Thoracic aorta (tissue), 2 donors: ENCODE results near the gene FSD1. TPM values are rescaled to one million over a fixed set of nuclear protein-coding genes. Genes with fewer than 3 reads are reported as not detected.
A peak's percentile ranks its signal among the peaks of the same experiment; 100 is the strongest.

Experiments
- ATAC-seq: fragments of 150-250 bp; one replicate; pipeline ENCODE4 v1.8.0; 2017; ENCODE audit warnings: low read depth; ENCODE audit not compliant: insufficient number of reproducible peaks, low FRiP score
- DNase-seq: peaks from one replicate; pipeline ENCODE4 v3.0.0-alpha.2; 2020; ENCODE audit warnings: low spot score
- H3K27ac ChIP-seq, 2 donors: fragments of 200-600 bp; sonication (generic); 1 replicate in 1 of 2; 2 replicates in 1 of 2; pipeline ENCODE4 v1.5.1; 2016; ENCODE audit warnings: mild to moderate bottlenecking in 2 of 2, moderate library complexity in 2 of 2
- H3K27me3 ChIP-seq: fragments of 200-600 bp; sonication (generic); replicated peaks from 2 replicates; pipeline ENCODE4 v1.6.0; 2016; ENCODE audit warnings: mild to moderate bottlenecking; ENCODE audit not compliant: insufficient read depth
- H3K36me3 ChIP-seq: fragments of 200-600 bp; sonication (generic); one replicate; pipeline ENCODE4 v1.5.1; 2016
- H3K4me1 ChIP-seq, 2 donors: fragments of 200-600 bp; sonication (generic); 1 replicate in 1 of 2; 2 replicates in 1 of 2; pipeline versions ENCODE4 v1.5.1 to v1.6.0; 2016; ENCODE audit warnings: low read depth in 2 of 2, mild to moderate bottlenecking in 1 of 2; ENCODE audit not compliant: control insufficient read depth in 1 of 2
- H3K4me3 ChIP-seq: fragments of 200-600 bp; sonication (generic); 2 replicates; pipeline ENCODE4 v1.5.1; 2016; ENCODE audit warnings: mild to moderate bottlenecking
- H3K9me3 ChIP-seq: fragments of 200-600 bp; sonication (generic); 2 replicates; pipeline ENCODE4 v1.5.1; 2016
- total RNA-seq, 2 donors: library from RNA; depleted of rRNA; stranded (reverse); fragments of >200 nt; gene quantifications; one replicate each; pipeline versions ENCODE4 v1.1.0 to v1.2.3, GENCODE V29; 2016
- TF ChIP-seq, protein P1 (sequence below): fragments of 200-600 bp; sonication (generic); IDR thresholded peaks from one replicate; pipeline ENCODE4 v1.5.1; 2019; ENCODE audit warnings: antibody characterized with exemption

The FSD1 gene
- total RNA-seq, 2 donors from 2014 or later: not detected

DNA sequence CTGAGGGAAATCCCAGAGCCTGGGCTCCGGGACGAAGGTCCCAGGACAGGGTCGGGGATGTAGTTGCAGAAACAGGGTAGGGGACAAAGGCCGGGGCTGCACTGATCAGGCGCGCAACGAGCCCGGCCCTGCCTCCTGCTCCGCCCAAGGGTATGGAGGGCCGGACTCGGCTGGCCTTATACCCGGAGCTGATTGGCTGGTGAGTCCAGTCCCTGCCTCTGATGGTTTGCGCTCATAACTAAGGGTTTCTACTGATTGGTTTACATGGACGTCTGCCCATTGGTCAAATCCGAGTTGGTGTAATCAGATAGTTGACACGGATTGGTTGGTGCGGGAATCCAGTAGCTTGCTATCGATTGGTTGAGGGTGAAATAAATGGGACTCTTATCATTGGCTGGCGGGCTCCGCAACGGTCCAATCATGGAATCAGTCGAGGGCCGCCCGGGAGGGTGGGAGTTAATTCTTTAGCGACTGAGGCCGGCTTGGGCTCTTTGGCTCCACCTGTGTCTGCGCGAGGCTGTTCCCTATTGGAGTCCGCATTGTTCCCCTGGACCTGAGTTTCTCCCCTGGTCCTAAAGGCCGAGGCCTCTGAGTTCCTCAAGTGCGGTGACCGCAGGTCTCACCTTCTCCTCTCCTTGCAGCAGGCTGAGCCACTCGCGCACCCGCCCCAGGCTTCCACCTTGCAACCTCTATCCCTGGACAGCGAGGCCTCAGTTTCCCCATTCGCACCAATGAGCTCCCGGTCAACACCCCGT is 38.4 kb downstream of the FSD1 start:
- H3K9me3 ChIP-seq: no peaks in the 10 kb centered on the region
- no peaks in the 10 kb centered on the region for H3K36me3 ChIP-seq
- peak overlapping the region; percentile 85 to 87 for H3K27ac ChIP-seq
- TF ChIP-seq, protein P1, sequence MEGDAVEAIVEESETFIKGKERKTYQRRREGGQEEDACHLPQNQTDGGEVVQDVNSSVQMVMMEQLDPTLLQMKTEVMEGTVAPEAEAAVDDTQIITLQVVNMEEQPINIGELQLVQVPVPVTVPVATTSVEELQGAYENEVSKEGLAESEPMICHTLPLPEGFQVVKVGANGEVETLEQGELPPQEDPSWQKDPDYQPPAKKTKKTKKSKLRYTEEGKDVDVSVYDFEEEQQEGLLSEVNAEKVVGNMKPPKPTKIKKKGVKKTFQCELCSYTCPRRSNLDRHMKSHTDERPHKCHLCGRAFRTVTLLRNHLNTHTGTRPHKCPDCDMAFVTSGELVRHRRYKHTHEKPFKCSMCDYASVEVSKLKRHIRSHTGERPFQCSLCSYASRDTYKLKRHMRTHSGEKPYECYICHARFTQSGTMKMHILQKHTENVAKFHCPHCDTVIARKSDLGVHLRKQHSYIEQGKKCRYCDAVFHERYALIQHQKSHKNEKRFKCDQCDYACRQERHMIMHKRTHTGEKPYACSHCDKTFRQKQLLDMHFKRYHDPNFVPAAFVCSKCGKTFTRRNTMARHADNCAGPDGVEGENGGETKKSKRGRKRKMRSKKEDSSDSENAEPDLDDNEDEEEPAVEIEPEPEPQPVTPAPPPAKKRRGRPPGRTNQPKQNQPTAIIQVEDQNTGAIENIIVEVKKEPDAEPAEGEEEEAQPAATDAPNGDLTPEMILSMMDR: no peak
- ATAC-seq: peak; percentile 100
- DNase-seq: peak; percentile 96
- peak overlapping the region; percentile 75 for H3K4me3 ChIP-seq
- H3K4me1 ChIP-seq: peaks cover 8 to 9% of the 10 kb centered on the region in 2 donors
- H3K27me3 ChIP-seq: no peaks in the 10 kb centered on the region

DNA sequence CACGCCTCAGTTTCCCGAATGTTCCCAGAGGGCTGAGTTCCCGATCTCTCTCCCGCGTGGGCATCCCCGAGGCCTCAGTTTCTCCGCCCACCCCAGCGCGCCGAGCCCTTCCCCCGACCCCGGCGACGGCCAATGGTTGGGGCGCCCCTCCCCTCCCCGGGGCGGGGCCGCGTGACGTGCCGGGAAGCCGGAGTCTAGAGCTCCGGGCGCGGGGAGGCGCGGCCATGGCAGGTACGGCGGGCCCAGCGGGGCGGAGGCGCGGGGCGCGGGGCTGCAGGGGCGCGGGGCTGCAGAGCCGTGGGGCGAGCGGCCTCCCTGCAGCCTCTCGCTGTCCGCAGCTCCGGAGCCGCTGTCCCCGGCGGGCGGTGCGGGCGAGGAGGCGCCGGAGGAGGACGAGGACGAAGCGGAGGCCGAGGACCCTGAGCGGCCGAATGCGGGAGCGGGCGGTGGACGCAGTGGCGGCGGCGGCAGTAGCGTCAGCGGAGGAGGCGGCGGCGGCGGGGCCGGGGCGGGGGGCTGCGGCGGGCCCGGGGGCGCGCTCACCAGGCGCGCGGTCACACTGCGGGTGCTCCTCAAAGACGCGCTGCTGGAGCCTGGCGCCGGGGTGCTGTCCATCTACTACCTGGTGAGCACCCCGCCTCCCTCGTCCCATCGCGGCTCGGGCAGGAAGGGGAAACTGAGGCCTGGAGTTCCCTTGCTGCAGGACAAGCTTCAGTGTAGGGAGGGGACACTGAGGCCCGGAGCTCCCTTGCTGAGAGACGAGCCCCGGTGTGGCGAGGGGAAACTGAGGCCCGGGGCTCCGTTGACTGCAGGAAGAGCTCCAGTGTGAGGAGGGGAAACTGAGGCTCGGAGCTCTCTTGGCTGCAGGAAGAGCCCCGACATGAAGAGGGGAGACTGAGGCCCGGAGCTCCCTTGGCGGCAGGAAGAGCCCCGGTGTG is 39.2 kb downstream of the FSD1 start, which contains the start of gene MPND:
Gene MPND (plus strand): TSS at position 193 of the 938 bp plus-strand sequence. CDS start 32 bp downstream, at position 225.
- ATAC-seq (peak; percentile 56), DNase-seq (peak; percentile 55)
- peak within 1 kb of the TSS; percentile 75 for H3K4me3 ChIP-seq
- TF ChIP-seq, protein P1: no peak
- peaks cover 8 to 9% of the 10 kb centered on the region in 2 donors for H3K4me1 ChIP-seq
- H3K9me3 ChIP-seq: no peaks in the 10 kb centered on the region
- peak within 1 kb of the TSS; percentile 85 to 87 for H3K27ac ChIP-seq
- H3K36me3 ChIP-seq: no peaks in the 10 kb centered on the region
- H3K27me3 ChIP-seq: no peaks in the 10 kb centered on the region

DNA sequence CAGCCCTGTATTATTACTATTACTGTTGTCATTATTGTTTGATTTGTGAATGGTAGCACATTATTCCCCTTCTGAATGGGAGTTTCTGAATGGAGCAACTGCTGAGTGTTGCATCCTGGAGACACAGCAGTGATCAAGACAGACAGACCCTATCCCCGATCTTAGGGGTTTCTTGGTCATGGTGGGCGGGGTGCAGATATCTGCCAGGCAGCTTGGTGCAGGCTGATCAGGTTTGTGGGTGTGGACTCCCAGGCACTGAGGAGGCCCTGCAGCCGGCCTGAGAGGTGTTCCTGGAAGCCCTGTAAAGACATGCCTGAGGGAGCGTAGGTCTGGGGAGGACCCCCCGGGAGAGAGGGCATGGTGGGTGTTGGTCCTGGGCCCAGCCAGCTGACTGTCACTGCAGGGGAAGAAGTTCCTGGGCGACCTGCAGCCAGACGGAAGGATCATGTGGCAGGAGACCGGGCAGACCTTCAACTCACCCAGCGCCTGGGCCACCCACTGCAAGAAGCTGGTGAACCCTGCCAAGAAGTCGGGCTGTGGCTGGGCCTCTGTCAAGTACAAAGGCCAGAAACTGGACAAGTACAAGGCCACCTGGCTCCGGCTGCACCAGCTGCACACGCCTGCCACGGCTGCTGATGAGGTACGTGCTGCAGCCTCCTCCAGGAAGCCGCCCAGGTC is 41.1 kb downstream of the FSD1 start:
- Histone ChIP-seq H3K4me3 (no peak overlapping the region), H3K27me3 (no peaks in the 10 kb centered on the region), H3K9me3 (no peaks in the 10 kb centered on the region), H3K4me1 (peaks cover 8 to 9% of the 10 kb centered on the region in 2 donors), H3K36me3 (no peaks in the 10 kb centered on the region), H3K27ac (no peak overlapping the region)
- DNase-seq (no peak), ATAC-seq (no peak)
- TF ChIP-seq, protein P1: no peak

DNA sequence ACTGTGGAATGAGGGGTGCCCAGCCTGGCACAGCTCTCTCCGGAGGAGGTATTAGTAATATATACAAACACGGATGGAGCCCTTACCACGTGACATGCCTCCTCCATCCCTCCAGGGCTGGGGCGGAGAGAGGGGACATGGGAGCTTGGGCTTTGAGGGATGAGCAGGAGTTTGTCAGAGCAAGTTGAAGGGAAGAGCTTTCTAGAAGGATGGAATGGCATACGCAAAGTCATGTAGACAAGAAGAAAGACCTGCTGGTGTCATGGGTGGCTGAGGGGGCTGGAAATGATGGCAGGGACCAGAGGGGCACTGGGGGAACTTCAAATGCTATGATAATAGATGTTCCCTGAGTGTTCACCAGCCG is 41.6 kb downstream of the FSD1 start:
- H3K27ac ChIP-seq: no peak overlapping the region
- H3K4me3 ChIP-seq: no peak overlapping the region
- TF ChIP-seq, protein P1: no peak
- H3K27me3 ChIP-seq: no peaks in the 10 kb centered on the region
- ATAC-seq (no peak), DNase-seq (no peak)
- H3K4me1 ChIP-seq: peaks cover 8 to 9% of the 10 kb centered on the region in 2 donors
- no peaks in the 10 kb centered on the region for H3K36me3 ChIP-seq
- no peaks in the 10 kb centered on the region for H3K9me3 ChIP-seq
